HepG2 (cell line): Measurements from ENCODE around the gene ACP2. TPM values are rescaled to one million over a fixed set of nuclear protein-coding genes. Genes with fewer than 3 reads are reported as not detected.

Experiments
- CCDC6 ChIP-seq: sonication (generic); formaldehyde crosslinking; IDR thresholded peaks from 2 replicates; pipeline ENCODE4 v1.8.1; 2022; ENCODE audit warnings: mild to moderate bottlenecking, missing genetic modification reagents, moderate library complexity
- ELF4 ChIP-seq: sonication (generic); formaldehyde crosslinking; IDR thresholded peaks from 2 replicates; pipeline ENCODE4 v1.5.0; 2020; ENCODE audit warnings: missing genetic modification reagents, mild to moderate bottlenecking, moderate library complexity, borderline replicate concordance
- FOXA1 ChIP-seq, 2 experiments: fragments of 450-650 bp in 1 of 2; sonication (generic) in 1 of 2; formaldehyde crosslinking in 1 of 2; IDR thresholded peaks; 2 replicates each; pipeline versions ENCODE4 v1.4.0 to v1.6.1; 2016 to 2020; ENCODE audit warnings: missing genetic modification reagents in 1 of 2
- FOXA3 ChIP-seq: IDR thresholded peaks from 2 replicates; pipeline ENCODE4 v1.6.1; 2016; ENCODE audit warnings: missing genetic modification reagents, missing compliant biosample characterization
- KMT2B ChIP-seq: IDR thresholded peaks from 2 replicates; pipeline ENCODE4 v1.6.1; 2016; ENCODE audit warnings: missing genetic modification reagents, missing compliant biosample characterization
- PITX1 ChIP-seq: sonication (generic); formaldehyde crosslinking; IDR thresholded peaks from 2 replicates; pipeline ENCODE4 v1.5.1; 2020; ENCODE audit warnings: mild to moderate bottlenecking, missing genetic modification reagents
- RXRB ChIP-seq: IDR thresholded peaks from 2 replicates; pipeline ENCODE4 v1.6.1; 2016; ENCODE audit warnings: borderline replicate concordance, missing genetic modification reagents, missing compliant biosample characterization
- SP5 ChIP-seq: IDR thresholded peaks from 2 replicates; pipeline ENCODE4 v1.6.1; 2016; ENCODE audit warnings: low read depth, borderline replicate concordance
- TRIM24 ChIP-seq: sonication (generic); formaldehyde crosslinking; IDR thresholded peaks from 2 replicates; pipeline ENCODE4 v1.8.0; 2022; ENCODE audit warnings: mild to moderate bottlenecking, missing genetic modification reagents
- WIZ ChIP-seq: sonication (generic); formaldehyde crosslinking; IDR thresholded peaks from 2 replicates; pipeline ENCODE4 v1.5.1; 2020; ENCODE audit warnings: mild to moderate bottlenecking, missing genetic modification reagents
- ZNF44 ChIP-seq: sonication (generic); formaldehyde crosslinking; IDR thresholded peaks from 2 replicates; pipeline ENCODE4 v1.5.1; 2020; ENCODE audit warnings: mild to moderate bottlenecking, missing genetic modification reagents
- ZNF670 ChIP-seq: sonication (generic); formaldehyde crosslinking; IDR thresholded peaks from 2 replicates; pipeline ENCODE4 v1.8.0; 2022; ENCODE audit warnings: mild to moderate bottlenecking, missing genetic modification reagents, borderline replicate concordance
- polyA plus RNA-seq, 8 experiments: library from polyadenylated mRNA; depleted of rRNA in 3 of 8; stranded (reverse) in 7 of 8; unstranded in 1 of 8; fragments of >200 nt; fragmentation: Illumina TruSeq in 4 of 8; extraction: Trizol in 4 of 8; gene quantifications; 2 replicates each; pipeline versions ENCODE4 v1.2.1 to v1.2.3, GENCODE V29; 2011 to 2016; ENCODE audit warnings: low read depth in 4 of 8, missing spikeins in 1 of 8, mixed read lengths in 1 of 8; ENCODE audit not compliant: insufficient read depth in 1 of 8
- total RNA-seq, 5 experiments: library from RNA; depleted of rRNA; stranded (reverse); fragments of >200 nt; fragmentation: Illumina TruSeq; extraction: Trizol; gene quantifications; 2 replicates each; pipeline ENCODE4 v1.2.3, GENCODE V29; 2016; ENCODE audit warnings: low read depth in 1 of 5
- TF ChIP-seq, protein P1 (sequence below): sonication (generic); formaldehyde crosslinking; IDR thresholded peaks from 2 replicates; pipeline ENCODE4 v1.5.1; 2020; ENCODE audit warnings: mild to moderate bottlenecking, moderate library complexity, missing genetic modification reagents
- TF ChIP-seq, protein P2 (sequence below): sonication (generic); formaldehyde crosslinking; conservative IDR thresholded peaks from 2 replicates; pipeline ENCODE4 v1.4.0; 2020; ENCODE audit warnings: missing genetic modification reagents
- TF ChIP-seq, protein P3 (sequence below): fragments of 450-650 bp; IDR thresholded peaks from 2 replicates; pipeline ENCODE4 v1.6.1; 2017; ENCODE audit warnings: mild to moderate bottlenecking
- TF ChIP-seq, protein P4 (sequence below): sonication (generic); formaldehyde crosslinking; IDR thresholded peaks from 2 replicates; pipeline ENCODE4 v1.5.0; 2020; ENCODE audit warnings: missing genetic modification reagents
- TF ChIP-seq, protein P5 (sequence below): sonication (generic); formaldehyde crosslinking; IDR thresholded peaks from 2 replicates; pipeline ENCODE4 v1.5.0; 2020; ENCODE audit warnings: mild to moderate bottlenecking, missing genetic modification reagents, borderline replicate concordance
- TF ChIP-seq, protein P6 (sequence below): sonication (generic); formaldehyde crosslinking; IDR thresholded peaks from 2 replicates; pipeline ENCODE4 v1.4.0; 2020; ENCODE audit warnings: missing genetic modification reagents

The ACP2 gene
- total and polyA plus RNA-seq, 2 of the 13 experiments (the other 11 are each of a cell fraction or from before 2014, with no cell fraction given): 17.7 to 20.2 TPM

DNA sequence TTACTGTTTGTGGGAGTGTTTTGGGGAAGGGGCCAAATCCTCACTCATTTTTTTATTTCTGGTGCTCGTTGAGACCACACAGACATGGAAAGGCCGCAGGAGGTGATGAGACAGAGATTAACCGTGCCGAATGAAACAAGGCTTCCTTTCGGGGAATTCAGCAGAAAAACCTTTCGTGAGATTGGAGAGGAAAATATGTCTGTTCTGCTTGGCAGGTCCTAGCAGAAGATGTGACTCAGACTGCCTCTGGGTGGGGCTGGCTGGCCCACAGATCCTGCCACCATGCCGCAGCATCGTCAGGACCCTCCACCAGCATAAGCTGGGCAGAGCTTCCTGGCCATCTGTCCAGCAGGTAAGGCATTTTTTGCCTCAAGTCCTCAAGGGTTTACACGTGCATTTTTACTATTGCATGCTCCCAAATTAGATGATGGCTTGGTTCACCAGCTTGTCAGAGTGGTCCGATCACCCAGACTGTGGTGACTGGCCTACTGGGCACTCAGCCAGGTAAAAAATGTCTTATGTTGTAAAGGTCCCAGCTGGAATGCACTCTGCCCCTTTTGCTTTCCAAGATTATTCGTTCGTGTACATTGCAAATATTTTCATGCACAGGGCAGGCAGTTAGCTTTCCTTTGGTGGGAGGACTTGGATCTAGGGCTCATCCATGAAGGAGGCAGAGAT lies 32.4 kb downstream of the ACP2 start (continued):
- TF ChIP-seq, protein P1, sequence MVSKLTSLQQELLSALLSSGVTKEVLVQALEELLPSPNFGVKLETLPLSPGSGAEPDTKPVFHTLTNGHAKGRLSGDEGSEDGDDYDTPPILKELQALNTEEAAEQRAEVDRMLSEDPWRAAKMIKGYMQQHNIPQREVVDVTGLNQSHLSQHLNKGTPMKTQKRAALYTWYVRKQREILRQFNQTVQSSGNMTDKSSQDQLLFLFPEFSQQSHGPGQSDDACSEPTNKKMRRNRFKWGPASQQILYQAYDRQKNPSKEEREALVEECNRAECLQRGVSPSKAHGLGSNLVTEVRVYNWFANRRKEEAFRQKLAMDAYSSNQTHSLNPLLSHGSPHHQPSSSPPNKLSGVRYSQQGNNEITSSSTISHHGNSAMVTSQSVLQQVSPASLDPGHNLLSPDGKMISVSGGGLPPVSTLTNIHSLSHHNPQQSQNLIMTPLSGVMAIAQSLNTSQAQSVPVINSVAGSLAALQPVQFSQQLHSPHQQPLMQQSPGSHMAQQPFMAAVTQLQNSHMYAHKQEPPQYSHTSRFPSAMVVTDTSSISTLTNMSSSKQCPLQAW (CRISPR knock-in tag): no peak
- TF ChIP-seq TRIM24 (CRISPR knock-in tag): no peak
- TF ChIP-seq RXRB: peak; percentile 88
- TF ChIP-seq, protein P2, sequence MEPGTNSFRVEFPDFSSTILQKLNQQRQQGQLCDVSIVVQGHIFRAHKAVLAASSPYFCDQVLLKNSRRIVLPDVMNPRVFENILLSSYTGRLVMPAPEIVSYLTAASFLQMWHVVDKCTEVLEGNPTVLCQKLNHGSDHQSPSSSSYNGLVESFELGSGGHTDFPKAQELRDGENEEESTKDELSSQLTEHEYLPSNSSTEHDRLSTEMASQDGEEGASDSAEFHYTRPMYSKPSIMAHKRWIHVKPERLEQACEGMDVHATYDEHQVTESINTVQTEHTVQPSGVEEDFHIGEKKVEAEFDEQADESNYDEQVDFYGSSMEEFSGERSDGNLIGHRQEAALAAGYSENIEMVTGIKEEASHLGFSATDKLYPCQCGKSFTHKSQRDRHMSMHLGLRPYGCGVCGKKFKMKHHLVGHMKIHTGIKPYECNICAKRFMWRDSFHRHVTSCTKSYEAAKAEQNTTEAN (CRISPR knock-in tag): no peak
- TF ChIP-seq ZNF670 (CRISPR knock-in tag): 0 out of 2 replicates have a peak, but pooled peaks have one; percentile 58
- no peak; the same call in 1 of the 2 replicates for TF ChIP-seq SP5 (CRISPR knock-in tag)
- TF ChIP-seq PITX1 (CRISPR knock-in tag): 0 out of 2 replicates have a peak, but pooled peaks have one; percentile 23
- no peak for TF ChIP-seq ZNF44 (CRISPR knock-in tag)
- no peak for TF ChIP-seq KMT2B
- TF ChIP-seq, protein P3, sequence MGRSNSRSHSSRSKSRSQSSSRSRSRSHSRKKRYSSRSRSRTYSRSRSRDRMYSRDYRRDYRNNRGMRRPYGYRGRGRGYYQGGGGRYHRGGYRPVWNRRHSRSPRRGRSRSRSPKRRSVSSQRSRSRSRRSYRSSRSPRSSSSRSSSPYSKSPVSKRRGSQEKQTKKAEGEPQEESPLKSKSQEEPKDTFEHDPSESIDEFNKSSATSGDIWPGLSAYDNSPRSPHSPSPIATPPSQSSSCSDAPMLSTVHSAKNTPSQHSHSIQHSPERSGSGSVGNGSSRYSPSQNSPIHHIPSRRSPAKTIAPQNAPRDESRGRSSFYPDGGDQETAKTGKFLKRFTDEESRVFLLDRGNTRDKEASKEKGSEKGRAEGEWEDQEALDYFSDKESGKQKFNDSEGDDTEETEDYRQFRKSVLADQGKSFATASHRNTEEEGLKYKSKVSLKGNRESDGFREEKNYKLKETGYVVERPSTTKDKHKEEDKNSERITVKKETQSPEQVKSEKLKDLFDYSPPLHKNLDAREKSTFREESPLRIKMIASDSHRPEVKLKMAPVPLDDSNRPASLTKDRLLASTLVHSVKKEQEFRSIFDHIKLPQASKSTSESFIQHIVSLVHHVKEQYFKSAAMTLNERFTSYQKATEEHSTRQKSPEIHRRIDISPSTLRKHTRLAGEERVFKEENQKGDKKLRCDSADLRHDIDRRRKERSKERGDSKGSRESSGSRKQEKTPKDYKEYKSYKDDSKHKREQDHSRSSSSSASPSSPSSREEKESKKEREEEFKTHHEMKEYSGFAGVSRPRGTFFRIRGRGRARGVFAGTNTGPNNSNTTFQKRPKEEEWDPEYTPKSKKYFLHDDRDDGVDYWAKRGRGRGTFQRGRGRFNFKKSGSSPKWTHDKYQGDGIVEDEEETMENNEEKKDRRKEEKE: no peak
- TF ChIP-seq FOXA3 (CRISPR knock-in tag): peak; percentile 60
- TF ChIP-seq ELF4 (CRISPR knock-in tag): no peak
- TF ChIP-seq, protein P4, sequence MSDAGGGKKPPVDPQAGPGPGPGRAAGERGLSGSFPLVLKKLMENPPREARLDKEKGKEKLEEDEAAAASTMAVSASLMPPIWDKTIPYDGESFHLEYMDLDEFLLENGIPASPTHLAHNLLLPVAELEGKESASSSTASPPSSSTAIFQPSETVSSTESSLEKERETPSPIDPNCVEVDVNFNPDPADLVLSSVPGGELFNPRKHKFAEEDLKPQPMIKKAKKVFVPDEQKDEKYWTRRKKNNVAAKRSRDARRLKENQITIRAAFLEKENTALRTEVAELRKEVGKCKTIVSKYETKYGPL (CRISPR knock-in tag): no peak
- no peak for TF ChIP-seq WIZ (CRISPR knock-in tag)
- TF ChIP-seq CCDC6 (CRISPR knock-in tag): 0 out of 2 replicates have a peak, but pooled peaks have one; percentile 20
- TF ChIP-seq, protein P5, sequence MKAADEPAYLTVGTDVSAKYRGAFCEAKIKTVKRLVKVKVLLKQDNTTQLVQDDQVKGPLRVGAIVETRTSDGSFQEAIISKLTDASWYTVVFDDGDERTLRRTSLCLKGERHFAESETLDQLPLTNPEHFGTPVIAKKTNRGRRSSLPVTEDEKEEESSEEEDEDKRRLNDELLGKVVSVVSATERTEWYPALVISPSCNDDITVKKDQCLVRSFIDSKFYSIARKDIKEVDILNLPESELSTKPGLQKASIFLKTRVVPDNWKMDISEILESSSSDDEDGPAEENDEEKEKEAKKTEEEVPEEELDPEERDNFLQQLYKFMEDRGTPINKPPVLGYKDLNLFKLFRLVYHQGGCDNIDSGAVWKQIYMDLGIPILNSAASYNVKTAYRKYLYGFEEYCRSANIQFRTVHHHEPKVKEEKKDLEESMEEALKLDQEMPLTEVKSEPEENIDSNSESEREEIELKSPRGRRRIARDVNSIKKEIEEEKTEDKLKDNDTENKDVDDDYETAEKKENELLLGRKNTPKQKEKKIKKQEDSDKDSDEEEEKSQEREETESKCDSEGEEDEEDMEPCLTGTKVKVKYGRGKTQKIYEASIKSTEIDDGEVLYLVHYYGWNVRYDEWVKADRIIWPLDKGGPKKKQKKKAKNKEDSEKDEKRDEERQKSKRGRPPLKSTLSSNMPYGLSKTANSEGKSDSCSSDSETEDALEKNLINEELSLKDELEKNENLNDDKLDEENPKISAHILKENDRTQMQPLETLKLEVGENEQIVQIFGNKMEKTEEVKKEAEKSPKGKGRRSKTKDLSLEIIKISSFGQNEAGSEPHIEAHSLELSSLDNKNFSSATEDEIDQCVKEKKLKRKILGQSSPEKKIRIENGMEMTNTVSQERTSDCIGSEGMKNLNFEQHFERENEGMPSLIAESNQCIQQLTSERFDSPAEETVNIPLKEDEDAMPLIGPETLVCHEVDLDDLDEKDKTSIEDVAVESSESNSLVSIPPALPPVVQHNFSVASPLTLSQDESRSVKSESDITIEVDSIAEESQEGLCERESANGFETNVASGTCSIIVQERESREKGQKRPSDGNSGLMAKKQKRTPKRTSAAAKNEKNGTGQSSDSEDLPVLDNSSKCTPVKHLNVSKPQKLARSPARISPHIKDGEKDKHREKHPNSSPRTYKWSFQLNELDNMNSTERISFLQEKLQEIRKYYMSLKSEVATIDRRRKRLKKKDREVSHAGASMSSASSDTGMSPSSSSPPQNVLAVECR: peak; percentile 49; the same call in 1 of the 2 replicates
- TF ChIP-seq FOXA1 (IDR thresholded peaks at IDR 0.05): no peak
- TF ChIP-seq FOXA1 (CRISPR knock-in tag; IDR thresholded peaks at IDR 0.05): peak; percentile 51; the same call in 1 of the 2 replicates
- TF ChIP-seq, protein P6, sequence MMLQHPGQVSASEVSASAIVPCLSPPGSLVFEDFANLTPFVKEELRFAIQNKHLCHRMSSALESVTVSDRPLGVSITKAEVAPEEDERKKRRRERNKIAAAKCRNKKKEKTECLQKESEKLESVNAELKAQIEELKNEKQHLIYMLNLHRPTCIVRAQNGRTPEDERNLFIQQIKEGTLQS (CRISPR knock-in tag): no peak
